ENCODE measurements around the gene OAS3. TPM values are rescaled to one million over a fixed set of nuclear protein-coding genes. Genes with fewer than 3 reads are reported as not detected.
A peak's percentile ranks its signal among the peaks of the same experiment; 100 is the strongest.

The OAS3 gene
- total and polyA plus RNA-seq, 10 of the 15 experiments (the other 5 are each of a cell fraction or from before 2014, with no cell fraction given) = 5.1 to 107 (median 18.0) TPM

DNA sequence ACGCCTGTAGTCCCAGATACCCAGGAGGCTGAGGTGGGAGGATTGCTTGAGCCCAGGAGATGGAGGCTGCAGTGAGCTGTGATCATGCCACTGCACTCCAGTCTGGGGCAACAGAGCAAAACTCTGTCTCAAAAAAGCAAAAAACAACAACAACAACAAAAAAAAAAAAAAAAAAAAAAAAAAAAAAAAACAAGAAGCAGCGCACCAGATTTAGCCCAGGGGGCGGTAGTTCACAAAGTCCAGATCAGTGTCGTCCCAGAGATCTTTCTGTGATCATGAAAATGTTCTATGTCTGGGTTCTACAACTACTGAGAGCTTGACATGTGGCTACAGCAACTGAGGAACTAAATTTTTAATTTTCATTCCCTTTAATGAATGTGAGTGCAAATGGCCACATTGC is 67.5 kb downstream of the OAS3 start (continued):
- TF ChIP-seq ZBTB40 (IDR thresholded peaks at IDR 0.05; ENCODE audit: borderline replicate concordance) (0 out of 2 replicates have a peak, but pooled peaks have one; percentile 29), CTCF (IDR thresholded peaks at IDR 0.05 in 2 of 3, conservative IDR thresholded peaks at IDR 0.05 in 1 of 3; ENCODE audit: control insufficient read depth in 2 of 3, extremely low read depth in 1 of 3, insufficient read depth in 1 of 3, low read depth in 3 of 3, low read length in 3 of 3) (peak; percentile 13 to 38 (median 20); a peak in 2 of 6 replicates), SRF (IDR thresholded peaks at IDR 0.05; ENCODE audit: low read depth in 2 of 2, low read length in 2 of 2) (no peak), IRF5 (IDR thresholded peaks at IDR 0.05; ENCODE audit: borderline replicate concordance) (no peak), SREBF2 (IDR thresholded peaks at IDR 0.05; ENCODE audit: low read length) (no peak), RB1 (IDR thresholded peaks at IDR 0.05; ENCODE audit: borderline replicate concordance) (no peak), POLR2AphosphoS5 (IDR thresholded peaks at IDR 0.05; ENCODE audit: low read length) (no peak)
- TF ChIP-seq, protein P1, sequence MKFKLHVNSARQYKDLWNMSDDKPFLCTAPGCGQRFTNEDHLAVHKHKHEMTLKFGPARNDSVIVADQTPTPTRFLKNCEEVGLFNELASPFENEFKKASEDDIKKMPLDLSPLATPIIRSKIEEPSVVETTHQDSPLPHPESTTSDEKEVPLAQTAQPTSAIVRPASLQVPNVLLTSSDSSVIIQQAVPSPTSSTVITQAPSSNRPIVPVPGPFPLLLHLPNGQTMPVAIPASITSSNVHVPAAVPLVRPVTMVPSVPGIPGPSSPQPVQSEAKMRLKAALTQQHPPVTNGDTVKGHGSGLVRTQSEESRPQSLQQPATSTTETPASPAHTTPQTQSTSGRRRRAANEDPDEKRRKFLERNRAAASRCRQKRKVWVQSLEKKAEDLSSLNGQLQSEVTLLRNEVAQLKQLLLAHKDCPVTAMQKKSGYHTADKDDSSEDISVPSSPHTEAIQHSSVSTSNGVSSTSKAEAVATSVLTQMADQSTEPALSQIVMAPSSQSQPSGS (IDR thresholded peaks at IDR 0.05; ENCODE audit: low read length) = no peak
